COLO668 (cell line): Measurements from ENCODE around the gene OR6C2.
"Not testable (repeated sequence)": the region's sequence is repeated elsewhere in the genome, so short reads cannot be mapped to it uniquely, and the experiment has no call there.

ENCODE experiments used
- DNase-seq: peaks from one replicate; lab custom pipeline; 2025; ENCODE audit not compliant: unreplicated experiment; lab: John Stamatoyannopoulos, UW

OR6C2 gene

DNA sequence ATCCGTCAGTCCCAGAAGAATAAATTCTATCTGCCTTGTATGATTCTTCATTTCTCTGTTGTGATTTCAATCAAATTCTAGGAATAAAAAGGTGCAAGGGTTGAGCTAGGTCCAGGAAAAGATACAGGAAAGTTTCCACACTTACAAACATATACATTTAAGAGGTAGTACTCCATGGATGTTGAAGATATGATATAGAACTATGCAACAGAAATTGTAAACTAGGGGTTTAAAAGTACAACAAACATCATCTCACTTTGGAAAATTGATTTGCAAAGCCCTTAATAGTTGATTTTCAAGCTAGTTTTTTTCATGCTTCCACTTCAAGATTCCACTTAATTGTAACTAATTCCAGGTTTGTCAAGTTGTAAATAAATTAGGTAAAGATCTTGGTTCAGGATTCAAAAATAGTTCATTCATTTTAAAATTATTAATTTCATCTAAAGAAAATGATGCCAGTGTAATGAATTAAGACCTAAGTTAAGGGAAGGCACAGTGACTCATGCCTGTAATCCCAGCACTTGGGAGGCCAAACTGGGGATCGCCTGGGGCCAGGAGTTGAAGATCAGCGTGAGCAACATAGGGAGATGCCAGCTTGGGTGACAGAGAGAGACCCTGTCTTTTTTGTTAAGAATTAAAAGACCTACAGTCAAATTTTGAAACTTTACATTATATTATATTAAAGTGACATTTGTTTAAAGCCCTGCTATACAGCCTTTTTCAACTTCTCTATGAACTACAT is 26.4 kb downstream of the OR6C2 start, which contains the start of gene OR6C70:
Gene OR6C70, minus strand, starts transcription at position 51 of the 742 bp plus-strand sequence. Its CDS starts 0 bp downstream, at position 51.
- no peak for DNase-seq

DNA sequence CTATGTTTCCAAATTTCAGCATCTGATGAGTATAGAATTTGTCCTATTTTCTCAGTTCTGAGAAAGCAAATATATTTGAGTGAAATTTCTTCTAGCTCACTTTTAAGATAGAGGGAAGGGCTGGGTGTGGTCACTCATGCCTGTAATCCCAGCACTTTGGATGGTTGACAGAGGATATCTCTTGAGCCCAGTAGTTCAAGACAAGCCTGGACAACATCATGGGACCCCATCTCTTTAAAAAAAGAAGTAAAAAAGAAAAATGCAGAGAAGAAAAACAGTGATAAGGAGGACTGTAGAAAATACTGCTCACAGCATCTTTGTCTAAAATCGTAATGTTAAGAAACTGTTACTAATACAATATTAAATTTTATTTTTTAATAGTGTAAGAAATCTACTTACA is 28.4 kb downstream of the OR6C2 start:
- no peak for DNase-seq

DNA sequence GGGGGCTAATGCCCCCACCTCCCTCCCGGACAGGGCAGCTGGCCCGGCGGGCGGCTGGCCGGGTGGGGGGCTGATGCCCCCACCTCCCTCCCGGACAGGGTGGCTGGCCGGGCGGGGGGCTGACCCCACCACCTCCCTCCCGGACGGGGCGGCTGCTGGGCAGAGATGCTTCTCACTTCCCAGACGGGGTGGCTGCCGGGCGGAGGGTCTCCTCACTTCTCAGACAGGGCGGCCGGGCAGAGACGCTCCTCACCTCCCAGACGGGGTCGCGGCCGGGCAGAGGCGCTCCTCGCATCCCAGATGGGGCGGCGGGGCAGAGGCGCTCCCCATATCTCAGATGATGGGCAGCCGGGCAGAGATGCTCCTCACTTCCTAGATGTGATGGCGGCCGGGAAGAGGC is 35.3 kb downstream of the OR6C2 start:
- DNase-seq = not testable (repeated sequence)

DNA sequence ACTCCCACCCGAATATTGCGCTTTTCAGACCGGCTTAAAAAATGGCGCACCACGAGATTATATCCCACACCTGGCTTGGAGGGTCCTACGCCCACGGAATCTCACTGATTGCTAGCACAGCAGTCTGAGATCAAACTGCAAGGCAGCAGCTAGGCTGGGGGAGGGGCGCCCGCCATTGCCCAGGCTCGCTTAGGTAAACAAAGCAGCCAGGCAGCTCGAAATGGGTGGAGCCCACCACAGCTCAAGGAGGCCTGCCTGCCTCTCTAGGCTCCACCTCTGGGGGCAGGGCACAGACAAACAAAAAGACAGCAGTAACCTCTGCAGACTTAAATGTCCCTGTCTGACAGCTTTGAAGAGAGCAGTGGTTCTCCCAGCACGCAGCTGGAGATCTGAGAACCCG is 40.4 kb downstream of the OR6C2 start:
- not testable (repeated sequence) for DNase-seq

DNA sequence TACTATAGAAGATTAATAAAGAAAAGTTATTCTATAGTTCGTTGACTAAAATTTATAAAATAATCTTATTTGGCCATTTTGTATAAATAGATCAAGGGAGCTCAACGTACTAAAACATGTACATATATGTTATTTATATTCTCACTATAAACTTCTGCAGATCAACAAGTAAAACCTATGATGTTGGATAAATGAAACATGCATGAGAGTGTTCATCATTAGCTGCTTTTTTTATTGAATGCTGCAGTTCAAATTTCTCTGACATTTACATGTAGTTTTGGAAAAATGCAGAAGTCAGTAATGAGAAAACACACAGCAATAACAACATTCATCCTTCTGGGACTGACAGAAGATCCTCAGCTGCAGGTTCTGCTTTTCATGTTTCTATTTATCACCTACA is 48.2 kb downstream of the OR6C2 start, which contains the start of gene OR6C68:
Gene OR6C68, plus strand, starts transcription at position 301 of the 400 bp plus-strand sequence. Its CDS starts 0 bp downstream, at position 301.
- no peak for DNase-seq

DNA sequence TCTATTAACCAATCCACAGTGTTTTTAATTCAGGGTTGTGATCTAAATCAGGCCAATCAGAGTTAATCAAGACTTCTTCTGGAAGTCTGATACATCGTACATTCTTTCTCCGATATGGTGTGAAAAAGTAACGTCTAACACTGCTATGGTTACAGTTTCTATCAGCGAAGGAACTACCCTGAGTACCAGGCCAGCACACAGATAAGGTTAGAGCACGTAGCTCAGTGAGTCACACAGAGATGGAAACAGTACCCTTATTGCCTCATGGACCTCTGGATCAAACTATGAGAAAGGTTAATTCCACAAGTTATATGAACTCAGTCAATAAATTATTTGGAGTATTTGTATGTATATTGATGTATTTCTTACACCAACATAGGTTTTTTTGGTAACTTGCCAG is 51.6 kb downstream of the OR6C2 start:
- no peak for DNase-seq

DNA sequence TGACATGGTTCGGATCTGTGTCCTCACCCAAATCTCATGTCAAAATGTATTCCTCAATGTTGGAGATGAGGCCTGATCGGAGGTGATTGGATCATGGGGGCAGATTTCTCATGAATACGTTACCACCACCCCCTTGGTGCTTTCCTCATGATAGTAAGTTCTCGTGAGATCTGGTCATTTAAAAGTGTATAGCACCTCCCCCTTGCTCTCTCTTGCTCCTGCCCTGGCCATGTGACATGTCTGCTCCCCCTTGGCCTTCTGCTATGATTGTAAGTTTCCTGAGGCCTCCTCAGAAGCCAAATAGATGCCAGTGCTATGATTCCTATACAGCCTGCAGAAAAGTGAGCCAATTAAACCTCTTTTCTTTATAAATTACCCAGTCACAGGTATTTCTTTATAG is 55.4 kb downstream of the OR6C2 start:
- no peak for DNase-seq

DNA sequence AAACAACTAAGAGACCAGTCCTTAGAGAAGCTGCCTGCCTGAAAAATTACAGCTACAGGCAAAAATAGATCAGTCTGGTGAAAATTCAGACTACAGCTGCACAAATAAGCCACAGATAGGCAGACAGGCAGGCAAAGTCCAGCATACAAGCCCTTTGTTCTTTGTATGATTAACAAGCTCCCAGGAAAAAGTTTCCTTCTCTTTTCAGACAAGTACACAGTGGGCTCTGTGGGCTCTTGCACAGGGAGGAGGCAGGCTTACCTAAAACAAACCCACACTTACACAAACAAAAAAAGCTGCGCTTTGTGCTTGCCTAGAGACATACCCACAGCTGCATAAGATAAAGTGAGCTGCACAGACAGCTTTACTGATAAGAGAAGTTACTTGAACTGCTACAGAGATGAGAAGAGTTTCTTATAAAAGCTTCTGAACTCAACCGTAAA is 56.0 kb downstream of the OR6C2 start:
- no peak for DNase-seq

DNA sequence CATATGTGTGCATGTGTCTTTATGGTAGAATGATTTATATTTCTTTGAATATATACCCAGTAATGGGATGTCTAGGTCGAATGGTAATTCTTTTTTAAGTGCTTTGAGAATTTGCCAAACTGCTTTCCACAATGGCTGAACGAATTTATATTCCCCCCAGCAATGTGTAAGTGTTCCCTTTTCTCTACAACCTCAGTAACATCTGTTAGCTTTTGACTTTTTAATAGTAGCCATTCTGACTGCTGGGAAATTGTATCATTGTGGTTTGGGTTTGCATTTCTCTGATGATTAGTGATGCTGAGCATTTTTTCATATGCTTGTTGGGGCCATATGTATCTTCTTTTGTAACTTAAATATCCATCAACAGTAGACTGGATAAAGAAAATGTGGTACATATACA is 57.7 kb downstream of the OR6C2 start:
- no peak for DNase-seq
